ENCODE results near the gene ART3. TPM values are rescaled to one million over a fixed set of nuclear protein-coding genes. Genes with fewer than 3 reads are reported as not detected.

Gene ART3
- total RNA-seq, 1 experiment from 2014 or later, result not detected

- no TSS peak for BruUV-seq (replicated peaks)
- Mint-ChIP-seq H3K27ac (ENCODE audit: unreplicated experiment) (no peak overlapping the region), H3K36me3 (ENCODE audit: insufficient read depth, unreplicated experiment) (no peaks in the 10 kb centered on the region), H3K4me1 (ENCODE audit: low read depth, unreplicated experiment) (no peaks in the 10 kb centered on the region), H3K4me3 (ENCODE audit: unreplicated experiment) (no peak overlapping the region), H3K27me3 (ENCODE audit: insufficient read depth, unreplicated experiment) (no peaks in the 10 kb centered on the region), H3K9me3 (ENCODE audit: unreplicated experiment) (no peaks in the 10 kb centered on the region)
- TF ChIP-seq, protein P1, sequence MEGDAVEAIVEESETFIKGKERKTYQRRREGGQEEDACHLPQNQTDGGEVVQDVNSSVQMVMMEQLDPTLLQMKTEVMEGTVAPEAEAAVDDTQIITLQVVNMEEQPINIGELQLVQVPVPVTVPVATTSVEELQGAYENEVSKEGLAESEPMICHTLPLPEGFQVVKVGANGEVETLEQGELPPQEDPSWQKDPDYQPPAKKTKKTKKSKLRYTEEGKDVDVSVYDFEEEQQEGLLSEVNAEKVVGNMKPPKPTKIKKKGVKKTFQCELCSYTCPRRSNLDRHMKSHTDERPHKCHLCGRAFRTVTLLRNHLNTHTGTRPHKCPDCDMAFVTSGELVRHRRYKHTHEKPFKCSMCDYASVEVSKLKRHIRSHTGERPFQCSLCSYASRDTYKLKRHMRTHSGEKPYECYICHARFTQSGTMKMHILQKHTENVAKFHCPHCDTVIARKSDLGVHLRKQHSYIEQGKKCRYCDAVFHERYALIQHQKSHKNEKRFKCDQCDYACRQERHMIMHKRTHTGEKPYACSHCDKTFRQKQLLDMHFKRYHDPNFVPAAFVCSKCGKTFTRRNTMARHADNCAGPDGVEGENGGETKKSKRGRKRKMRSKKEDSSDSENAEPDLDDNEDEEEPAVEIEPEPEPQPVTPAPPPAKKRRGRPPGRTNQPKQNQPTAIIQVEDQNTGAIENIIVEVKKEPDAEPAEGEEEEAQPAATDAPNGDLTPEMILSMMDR (IDR thresholded peaks at IDR 0.05; ENCODE audit: insufficient read depth in 1 of 2, low read depth in 1 of 2, low read length in 1 of 2, severe bottlenecking in 1 of 2, unreplicated experiment in 1 of 2), result no peak
- Histone ChIP-seq H3K9me3 (no peaks in the 10 kb centered on the region), H3K4me3 (ENCODE audit: low read depth, low read length) (no peak overlapping the region), H3K27me3 (replicated peaks; ENCODE audit: control insufficient read depth, insufficient read depth, low read length) (no peaks in the 10 kb centered on the region), H3K36me3 (ENCODE audit: control insufficient read depth, insufficient read depth, low read length) (no peaks in the 10 kb centered on the region), H3K4me1 (no peaks in the 10 kb centered on the region)
- DNase-seq, result no peak
- ChIA-PET POLR2A (no interaction called here), CTCF (interaction anchor here (0.6 to 1.1 kb wide), 3 partner anchors 24 to 137 kb away, joined by 3 to 8 read pairs (median 8); no protein-coding TSS in a partner anchor)
- intact Hi-C loops (cut with micrococcal nuclease; ENCODE audit: unreplicated experiment), result no loop called here
Observed at GRCh38 chr4:76105652-76106051, 31.1 kb downstream of the ART3 start.

- H3K4me1 ChIP-seq, result no peaks in the 10 kb centered on the region
- TF ChIP-seq, protein P1 (IDR thresholded peaks at IDR 0.05; ENCODE audit: insufficient read depth in 1 of 2, low read depth in 1 of 2, low read length in 1 of 2, severe bottlenecking in 1 of 2, unreplicated experiment in 1 of 2), result no peak
- POLR2A ChIA-PET, result no interaction called here
- no peaks in the 10 kb centered on the region for H3K27me3 ChIP-seq (replicated peaks; ENCODE audit: control insufficient read depth, insufficient read depth, low read length)
- no TSS peak for BruUV-seq (replicated peaks)
- DNase-seq, result no peak
- H3K36me3 Mint-ChIP-seq (ENCODE audit: insufficient read depth, unreplicated experiment), result no peaks in the 10 kb centered on the region
- no peaks in the 10 kb centered on the region for H3K36me3 ChIP-seq (ENCODE audit: control insufficient read depth, insufficient read depth, low read length)
- no peaks in the 10 kb centered on the region for H3K9me3 ChIP-seq
- no peak overlapping the region for H3K4me3 Mint-ChIP-seq (ENCODE audit: unreplicated experiment)
- no peak overlapping the region for H3K27ac Mint-ChIP-seq (ENCODE audit: unreplicated experiment)
- H3K9me3 Mint-ChIP-seq (ENCODE audit: unreplicated experiment), result no peaks in the 10 kb centered on the region
- no peaks in the 10 kb centered on the region for H3K4me1 Mint-ChIP-seq (ENCODE audit: low read depth, unreplicated experiment)
- intact Hi-C loops (cut with micrococcal nuclease; ENCODE audit: unreplicated experiment), result no loop called here
- H3K4me3 ChIP-seq (ENCODE audit: low read depth, low read length), result no peak overlapping the region
- CTCF ChIA-PET, result interaction anchor here (1.0 to 1.1 kb wide), 2 partner anchors 25 to 111 kb away, joined by 3 to 8 read pairs; no protein-coding TSS in a partner anchor
- H3K27me3 Mint-ChIP-seq (ENCODE audit: insufficient read depth, unreplicated experiment), result no peaks in the 10 kb centered on the region
Observed at GRCh38 chr4:76106442-76106841, 31.9 kb downstream of the ART3 start.

DNA sequence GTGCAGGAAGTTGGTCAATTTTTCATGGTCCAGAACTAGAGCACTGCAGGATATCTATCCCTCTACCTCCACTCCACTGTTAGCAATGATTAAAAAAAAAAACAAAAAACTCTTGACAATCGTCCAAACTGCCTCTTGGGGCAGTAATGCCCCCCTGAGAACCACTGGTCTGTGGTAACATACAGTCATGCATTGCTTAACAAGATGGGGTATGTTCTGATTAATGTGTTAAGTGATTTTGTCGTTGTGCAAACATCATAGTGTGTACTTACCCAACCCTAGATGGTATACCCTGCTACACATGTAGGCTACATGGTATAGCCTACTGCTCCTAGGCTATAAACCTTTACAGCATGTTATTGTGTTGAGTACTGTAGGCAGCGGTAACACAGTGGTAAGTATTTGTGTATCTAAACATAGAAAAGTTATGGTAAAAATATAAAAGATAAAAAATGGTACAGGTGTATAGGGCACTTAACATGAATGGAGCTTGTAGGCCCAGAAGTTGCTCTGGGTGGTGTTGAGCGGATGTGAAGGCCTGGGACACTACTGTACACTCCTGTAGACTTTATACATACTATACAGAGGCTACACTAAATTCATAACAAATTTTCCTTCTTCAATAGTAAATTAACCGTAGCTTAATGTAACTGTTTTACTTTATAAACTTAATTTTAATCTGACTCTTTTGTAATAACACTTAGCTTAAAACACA lies 34.1 kb downstream of the ART3 start:
- Mint-ChIP-seq H3K4me3 (ENCODE audit: unreplicated experiment) (no peak overlapping the region), H3K9me3 (ENCODE audit: unreplicated experiment) (no peaks in the 10 kb centered on the region), H3K36me3 (ENCODE audit: insufficient read depth, unreplicated experiment) (peaks cover 5% of the 10 kb centered on the region), H3K4me1 (ENCODE audit: low read depth, unreplicated experiment) (no peaks in the 10 kb centered on the region), H3K27me3 (ENCODE audit: insufficient read depth, unreplicated experiment) (no peaks in the 10 kb centered on the region), H3K27ac (ENCODE audit: unreplicated experiment) (no peak overlapping the region)
- no peaks in the 10 kb centered on the region for H3K4me1 ChIP-seq
- TF ChIP-seq, protein P1 (IDR thresholded peaks at IDR 0.05; ENCODE audit: insufficient read depth in 1 of 2, low read depth in 1 of 2, low read length in 1 of 2, severe bottlenecking in 1 of 2, unreplicated experiment in 1 of 2), result peak in 1 of 2 experiments; percentile 8
- BruUV-seq (replicated peaks), result no TSS peak
- intact Hi-C loops (cut with micrococcal nuclease; ENCODE audit: unreplicated experiment), result no loop called here
- no peak overlapping the region for H3K4me3 ChIP-seq (ENCODE audit: low read depth, low read length)
- ChIA-PET POLR2A (no interaction called here), CTCF (no interaction called here)
- peak in 1 of 2 experiments; percentile 18 for DNase-seq
- no peaks in the 10 kb centered on the region for H3K9me3 ChIP-seq
- no peaks in the 10 kb centered on the region for H3K27me3 ChIP-seq (replicated peaks; ENCODE audit: control insufficient read depth, insufficient read depth, low read length)
- no peaks in the 10 kb centered on the region for H3K36me3 ChIP-seq (ENCODE audit: control insufficient read depth, insufficient read depth, low read length)

Data from Caco-2 (cell line).